GM21447 (cell line): ENCODE data around the gene ELOVL6.

Experiments used
- ATAC-seq: cut with Tn5 transposase; IDR thresholded peaks from one replicate; pipeline ENCODE4 v1.9.1; 2021; ENCODE audit not compliant: unreplicated experiment

The ELOVL6 gene

DNA sequence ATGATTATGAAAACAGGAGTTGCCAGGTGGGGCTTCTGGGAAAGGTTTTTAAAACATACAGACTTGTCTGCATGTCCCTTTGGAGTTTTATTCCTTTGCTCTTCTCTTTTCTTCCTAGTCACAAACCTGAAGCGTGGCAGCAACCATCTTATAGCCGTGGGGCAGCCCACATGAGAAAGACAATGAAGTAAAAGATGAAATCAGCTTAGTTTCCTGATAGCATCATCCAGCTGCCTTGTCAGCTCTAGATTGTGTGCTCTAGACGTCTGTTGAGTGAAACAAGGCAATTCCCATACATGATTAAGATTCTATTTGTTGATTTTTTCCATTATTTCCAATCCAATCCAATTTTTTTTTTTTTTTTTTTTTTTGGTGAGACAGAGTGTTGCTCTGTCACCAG, 68.9 kb downstream of the ELOVL6 start:
- no peak for ATAC-seq

DNA sequence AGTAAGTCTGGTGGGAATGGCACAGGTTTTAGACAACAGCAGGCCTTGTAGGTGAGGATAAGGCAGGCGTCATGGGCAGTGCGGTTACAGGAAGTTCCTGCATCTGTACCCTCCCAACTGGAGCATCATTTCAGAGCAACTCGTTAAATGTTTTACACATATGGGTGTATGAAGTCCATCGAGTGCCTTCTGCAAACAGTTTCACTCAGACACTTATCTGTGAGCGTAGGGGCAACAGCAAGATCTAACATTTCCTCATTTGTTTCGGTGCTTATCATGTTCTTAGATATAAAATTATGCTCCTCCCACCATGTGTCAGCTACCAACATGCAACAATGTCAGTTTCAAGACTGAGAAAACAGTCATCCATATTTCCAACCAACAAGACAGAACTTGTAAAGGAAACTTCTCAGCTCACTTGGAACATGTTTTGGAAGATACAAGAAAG, 69.9 kb downstream of the ELOVL6 start:
- no peak for ATAC-seq

DNA sequence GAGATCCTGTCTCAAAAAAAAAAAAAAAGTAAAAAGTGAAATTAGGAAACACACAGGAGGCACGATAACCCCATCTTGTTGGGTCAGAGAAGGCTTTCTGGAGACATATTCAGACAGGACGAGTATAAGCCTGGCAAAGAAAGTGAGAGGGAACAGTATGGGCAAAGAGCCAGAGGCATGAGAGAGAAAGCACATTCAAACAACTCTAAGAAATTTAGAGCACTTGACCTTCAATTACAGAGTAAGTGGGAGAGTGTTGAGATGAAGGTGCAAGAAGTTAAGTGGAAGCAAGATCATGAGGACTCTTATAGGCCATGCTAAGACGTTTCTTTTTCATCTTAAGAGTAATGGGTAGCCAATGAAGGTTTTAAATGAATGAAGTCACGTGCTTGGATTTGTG, 70.4 kb downstream of the ELOVL6 start:
- ATAC-seq = no peak

DNA sequence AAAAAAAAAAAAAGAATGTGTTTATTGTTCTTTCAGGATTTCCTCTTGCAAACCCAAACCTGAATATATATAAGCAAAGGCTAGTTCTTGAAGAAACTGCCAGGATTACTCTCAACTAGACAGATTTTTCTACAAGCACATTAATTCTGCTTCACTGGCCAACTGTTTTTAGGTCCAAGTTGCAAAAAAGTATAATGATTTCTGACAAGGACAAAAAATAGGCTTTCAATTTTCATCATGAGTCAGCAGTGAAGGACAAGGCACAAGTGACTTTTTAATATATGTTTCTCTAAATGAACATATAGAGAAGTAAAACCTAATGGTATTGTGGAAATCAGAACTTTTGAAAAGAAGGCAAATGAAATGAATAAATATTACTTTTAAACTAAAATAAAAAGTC, 73.7 kb downstream of the ELOVL6 start:
- ATAC-seq = no peak

DNA sequence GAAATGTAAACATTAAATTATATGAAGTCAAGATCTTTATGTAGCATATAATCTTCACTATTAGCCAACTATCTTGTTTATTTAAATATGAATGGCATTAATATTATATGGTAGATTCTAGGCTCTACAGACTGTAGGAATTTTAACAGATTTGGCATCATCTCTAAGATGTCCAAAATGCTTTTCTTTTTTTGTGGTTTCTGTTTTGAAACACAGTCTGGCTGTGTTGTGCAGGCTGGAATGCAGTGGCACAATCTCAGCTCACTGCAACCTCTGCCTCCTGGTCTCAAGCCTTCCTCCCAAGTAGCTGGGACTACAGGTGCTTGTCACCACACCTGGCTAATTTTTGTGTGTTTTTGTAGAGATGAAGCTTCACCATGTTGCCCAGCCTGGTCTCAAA, 76.2 kb downstream of the ELOVL6 start:
- no peak for ATAC-seq

DNA sequence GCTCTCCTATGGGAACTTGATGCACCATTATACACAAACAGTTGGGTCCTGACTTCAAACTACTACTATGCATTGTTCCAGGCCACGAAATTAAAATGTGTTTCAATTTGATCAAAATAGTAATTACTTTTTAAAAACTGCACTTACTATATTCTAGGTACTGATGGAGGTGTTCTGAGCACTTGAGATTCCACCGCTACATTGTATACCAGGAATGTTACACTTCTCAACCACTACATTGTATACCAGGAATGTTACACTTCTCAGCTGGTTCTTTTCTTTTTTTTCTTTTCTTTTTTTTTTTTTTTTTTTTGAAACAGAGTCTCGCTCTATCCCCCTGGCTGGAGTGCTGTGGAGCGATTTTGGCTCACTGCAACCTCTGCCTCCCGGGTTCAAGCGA, 77.9 kb downstream of the ELOVL6 start:
- ATAC-seq = no peak

DNA sequence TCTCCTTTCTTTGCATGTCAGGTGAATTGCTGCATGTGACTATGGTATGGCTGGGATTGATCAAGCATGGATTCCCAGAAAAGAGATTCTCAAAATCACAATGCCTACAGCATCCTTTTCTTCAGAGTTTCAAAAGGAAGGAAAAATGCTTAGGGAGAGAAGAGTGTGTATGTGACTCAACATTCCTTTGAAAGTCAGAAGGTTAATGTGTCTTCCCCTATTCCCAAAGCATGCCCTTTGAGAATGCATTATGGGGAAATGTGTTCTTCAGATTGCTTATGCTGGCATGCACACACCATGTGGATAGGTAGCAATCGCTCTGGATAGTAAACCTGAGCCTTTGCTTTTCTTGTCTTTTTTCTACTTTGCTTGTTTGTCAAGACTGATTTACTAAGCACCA, 78.5 kb downstream of the ELOVL6 start:
- no peak for ATAC-seq

- no peak for ATAC-seq
These were observed 79.1 kb downstream of the ELOVL6 start for GRCh38 chr4:110119337-110119736.

DNA sequence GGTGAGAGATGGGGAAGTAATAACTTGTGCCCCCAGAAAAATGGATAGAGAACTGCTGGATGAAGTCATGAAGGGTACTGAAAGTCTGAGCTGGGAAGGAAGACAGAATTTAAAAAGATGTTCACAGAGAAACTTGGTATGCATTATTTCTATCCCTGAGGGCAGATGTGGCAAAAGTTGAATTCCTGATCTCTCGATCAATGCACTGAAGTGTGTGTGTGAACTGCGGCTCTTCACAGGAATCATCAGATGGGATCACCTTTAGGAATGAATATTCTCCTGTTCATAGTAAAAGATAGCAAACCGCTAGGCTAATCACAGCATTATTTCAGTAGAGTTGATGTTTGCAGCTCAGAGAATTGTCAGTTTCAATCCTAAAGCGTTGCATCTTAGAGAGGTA, 86.4 kb downstream of the ELOVL6 start:
- no peak for ATAC-seq

- no peak for ATAC-seq
These were observed 89.0 kb downstream of the ELOVL6 start for GRCh38 chr4:110109455-110109854.

DNA sequence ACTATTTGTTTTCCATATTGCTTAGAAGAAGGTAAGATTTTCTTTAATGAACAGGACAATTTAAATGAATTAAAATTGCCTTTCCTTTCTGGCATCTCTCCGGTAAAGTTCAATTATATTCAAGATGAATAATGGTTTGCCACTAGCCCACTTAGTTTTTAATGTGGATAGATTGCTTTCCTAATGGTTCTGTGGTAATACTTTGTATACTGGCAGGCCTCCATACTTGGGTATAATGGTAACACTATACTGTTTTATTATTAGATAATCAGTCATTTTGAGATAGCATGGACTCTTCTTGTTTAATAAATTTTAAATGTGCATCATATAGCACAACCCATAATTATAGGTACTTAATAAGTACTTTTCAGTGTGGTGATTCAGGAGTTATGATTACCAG, 89.5 kb downstream of the ELOVL6 start:
- ATAC-seq = no peak

DNA sequence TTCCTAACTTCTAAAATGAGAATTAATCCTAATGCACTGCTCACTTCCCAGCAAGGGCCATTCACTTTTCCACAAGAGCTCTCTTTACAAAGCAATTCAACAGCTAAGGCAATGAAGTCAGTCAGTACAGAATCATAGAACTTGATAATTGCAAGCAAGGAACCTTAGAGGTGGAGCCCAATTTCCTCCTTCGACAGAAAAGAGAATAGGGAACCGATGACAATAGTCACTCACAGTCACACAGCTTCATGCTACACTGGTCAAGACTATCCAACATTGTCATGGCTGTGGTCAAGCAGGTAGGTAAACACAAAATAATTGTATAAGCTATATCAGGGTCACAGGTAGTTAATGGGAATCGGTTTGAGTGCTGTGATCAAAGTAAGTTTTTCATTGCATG, 90.0 kb downstream of the ELOVL6 start:
- peak; percentile 88 for ATAC-seq

- no peak for ATAC-seq
These were observed 90.5 kb downstream of the ELOVL6 start for GRCh38 chr4:110107866-110108265.

DNA sequence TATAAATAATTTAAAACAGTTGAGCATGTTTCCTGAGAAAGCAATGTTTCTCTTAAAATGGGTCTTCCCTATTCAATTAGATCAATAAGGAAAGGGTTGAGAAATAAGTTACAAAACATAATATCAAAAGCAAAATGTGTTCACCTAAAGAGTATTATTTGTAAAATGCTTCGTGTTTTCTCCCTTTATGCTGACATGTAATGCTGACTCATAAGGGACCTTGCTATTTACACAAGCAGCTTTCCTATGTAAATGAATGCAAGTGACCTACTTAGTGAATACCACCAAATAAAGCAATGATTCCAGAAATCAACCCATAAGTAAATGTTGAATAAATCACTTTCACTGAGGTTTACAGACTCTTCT, 91.5 kb downstream of the ELOVL6 start:
- peak; percentile 74 for ATAC-seq

DNA sequence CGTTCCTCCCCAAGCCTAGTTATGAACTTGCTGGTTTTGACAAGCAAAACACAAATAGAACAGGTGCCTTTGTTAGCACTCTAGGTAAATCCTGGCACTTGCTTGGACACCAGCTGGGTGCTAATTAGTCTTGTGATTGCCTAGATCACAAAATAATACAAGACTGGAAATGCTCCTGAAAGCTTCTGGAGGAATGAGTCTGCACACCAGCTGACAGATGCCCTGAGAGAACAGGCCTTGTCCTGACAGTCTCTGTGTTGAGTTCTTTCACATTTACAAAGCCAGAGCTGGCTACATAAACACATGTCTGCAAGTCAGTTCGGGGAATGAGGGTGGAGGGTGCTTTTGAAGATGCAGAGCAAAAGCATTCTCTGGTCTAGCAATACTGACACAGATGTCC, 93.8 kb downstream of the ELOVL6 start:
- ATAC-seq = no peak

- ATAC-seq = no peak
These were observed 98.8 kb downstream of the ELOVL6 start for GRCh38 chr4:110099638-110100037.

- ATAC-seq = no peak
These were observed 102.0 kb downstream of the ELOVL6 start for GRCh38 chr4:110096405-110096804.

- ATAC-seq = no peak
These were observed 105.8 kb downstream of the ELOVL6 start for GRCh38 chr4:110092646-110093045.

DNA sequence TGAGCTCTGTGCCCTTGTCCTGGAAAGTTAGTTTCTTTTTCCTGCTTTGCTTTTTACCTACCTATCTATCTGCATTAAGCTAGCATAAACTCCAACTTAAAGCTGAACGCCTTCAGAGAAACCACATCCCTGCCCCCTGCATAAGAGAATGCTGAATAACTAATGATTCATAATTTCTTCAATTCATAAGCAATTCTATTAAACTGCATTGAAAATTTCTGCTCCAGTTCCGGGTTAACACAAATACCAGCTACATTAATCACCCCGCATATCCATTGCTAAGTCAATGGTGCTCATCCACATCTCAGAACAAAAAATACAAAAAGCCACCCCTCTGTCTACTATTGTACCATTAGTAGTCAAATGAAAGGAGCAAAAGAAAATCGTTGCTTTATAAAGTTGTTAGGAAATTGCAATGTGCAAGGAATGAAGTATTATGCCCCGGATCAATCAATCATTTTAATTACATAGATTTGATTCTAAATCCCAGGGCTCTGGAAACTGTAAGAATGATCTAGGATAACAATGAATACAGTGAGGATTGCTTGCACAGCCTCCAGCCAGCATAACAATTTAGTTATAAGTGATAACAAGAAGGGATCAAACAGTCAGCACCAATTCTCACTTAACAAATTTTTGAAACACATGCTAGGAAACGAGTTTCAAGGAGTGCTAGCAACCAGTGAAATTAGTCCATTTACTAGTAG, 106.8 kb downstream of the ELOVL6 start:
- no peak for ATAC-seq

DNA sequence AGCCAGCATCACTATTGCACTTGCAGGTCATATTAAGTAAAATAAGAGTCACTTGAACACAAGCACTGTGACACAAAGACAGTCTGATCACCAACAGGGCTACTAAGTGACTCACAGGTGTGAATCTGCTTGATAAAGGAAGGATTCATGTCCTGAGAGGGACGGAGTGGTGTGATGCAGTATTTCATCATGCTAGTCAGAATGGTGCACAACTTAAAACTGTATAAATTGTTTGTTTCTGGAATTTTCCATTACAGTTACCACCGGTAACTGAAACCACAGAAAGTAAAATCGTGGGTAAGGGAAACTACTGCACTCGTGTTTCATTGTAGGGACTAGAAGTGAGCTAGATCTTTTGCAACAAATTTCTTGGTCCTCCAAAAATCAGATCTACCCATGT, 109.7 kb downstream of the ELOVL6 start:
- peak; percentile 67 for ATAC-seq

DNA sequence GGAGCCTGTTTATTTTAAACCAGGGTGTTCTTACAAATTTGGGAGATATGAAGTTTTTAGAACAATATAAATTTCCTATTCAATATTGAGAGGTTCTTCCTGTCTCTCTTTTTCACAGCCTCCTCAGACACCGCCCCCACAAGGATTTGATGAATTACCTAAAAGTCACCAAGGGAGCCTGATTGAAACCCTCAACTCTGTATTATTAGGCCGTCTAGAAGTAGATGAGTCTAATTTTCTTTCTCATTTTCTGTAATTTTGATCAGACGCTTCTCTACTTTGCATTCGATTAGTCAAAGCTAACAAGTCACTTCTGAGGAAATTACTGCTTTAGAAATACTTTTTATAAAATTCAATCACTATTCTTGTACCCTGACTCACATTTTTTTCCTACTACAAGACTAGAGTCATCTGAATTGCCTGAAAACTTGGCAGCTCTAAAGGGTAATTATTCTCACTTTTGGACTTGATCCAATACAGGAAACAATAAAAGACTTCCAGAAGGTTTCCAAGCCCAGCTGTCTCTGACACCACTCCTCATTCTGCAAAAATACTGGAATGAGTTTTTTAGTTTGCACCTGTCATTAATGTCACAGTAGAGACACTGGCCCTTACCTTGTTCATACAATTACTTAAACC, 111.2 kb downstream of the ELOVL6 start:
- no peak for ATAC-seq

GRCh38 chr4:110085131-110085530, 113.3 kb downstream of the ELOVL6 start:
- ATAC-seq = no peak

DNA sequence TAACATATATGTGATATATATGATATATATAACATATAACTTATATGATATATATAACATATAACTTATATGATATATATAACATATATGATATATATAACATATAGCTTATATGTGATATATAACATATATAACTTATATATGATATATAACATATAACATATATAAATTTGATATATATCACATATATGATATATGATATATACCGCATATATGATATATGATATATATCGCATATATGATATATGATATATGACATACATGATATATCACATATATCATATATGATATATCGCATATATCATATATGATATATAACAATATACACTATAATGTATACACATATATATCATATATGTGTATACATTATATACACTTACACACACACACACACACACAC, 114.3 kb downstream of the ELOVL6 start:
- no peak for ATAC-seq
